NCI-H2196 treated with DMSO at 0.1 percent for 48 hours (cell line): ENCODE data around the gene ADGRF1.
"Not testable (repeated sequence)": the region's sequence is repeated elsewhere in the genome, so short reads cannot be mapped to it uniquely, and the experiment has no call there.

Experiments used
- DNase-seq: peaks from one replicate; lab custom pipeline; 2025; ENCODE audit not compliant: unreplicated experiment; lab: John Stamatoyannopoulos, UW

ADGRF1 gene

DNA sequence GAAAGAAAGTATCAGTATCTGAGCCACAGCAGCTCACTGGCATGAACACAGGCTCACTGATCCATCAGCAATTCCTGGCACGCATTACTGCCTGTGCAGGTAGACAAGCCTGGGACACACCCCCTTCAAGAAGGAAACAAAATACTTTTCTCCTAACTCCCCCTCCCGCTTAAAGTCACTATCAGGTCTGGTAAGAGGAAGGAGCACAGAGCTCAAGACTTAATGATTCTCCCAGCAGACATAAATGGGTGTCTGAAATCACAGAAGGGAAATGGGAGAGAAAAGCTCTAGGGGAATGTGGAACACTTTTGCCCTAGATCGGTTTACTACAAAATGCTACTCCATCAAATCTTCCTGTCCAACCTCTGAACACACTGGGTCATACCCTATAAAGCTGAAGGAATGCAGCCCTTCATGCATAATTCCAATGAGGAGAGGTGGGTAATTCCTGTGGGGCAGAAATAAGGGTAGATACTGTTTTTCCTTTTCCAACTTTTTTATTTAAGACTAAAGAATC lies at the start of gene ADGRF1:
Gene ADGRF1, minus strand, starts transcription at position 58 of the 517 bp plus-strand sequence. CDS start 13,271 bp downstream, outside the sequence.
- no peak for DNase-seq

DNA sequence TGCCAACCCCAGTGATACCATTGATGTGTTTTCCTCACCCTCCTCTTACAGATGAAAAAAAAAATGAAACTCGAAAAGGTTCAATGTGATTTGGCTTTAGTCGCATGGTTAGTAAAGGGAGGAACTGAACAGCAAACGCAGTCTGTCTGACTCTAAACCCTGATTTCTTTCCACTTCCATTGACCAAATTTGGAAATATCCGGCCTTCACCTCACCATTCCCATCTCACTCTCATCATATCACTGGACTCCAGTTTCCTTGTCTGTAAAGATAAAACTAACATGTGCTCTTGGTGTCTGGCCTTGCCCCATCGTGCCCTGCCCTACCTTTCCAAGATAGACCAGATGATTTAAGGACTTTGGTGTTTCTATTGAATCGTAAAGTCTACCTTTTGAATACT lies 48.7 kb upstream of the ADGRF1 start:
- DNase-seq = no peak

DNA sequence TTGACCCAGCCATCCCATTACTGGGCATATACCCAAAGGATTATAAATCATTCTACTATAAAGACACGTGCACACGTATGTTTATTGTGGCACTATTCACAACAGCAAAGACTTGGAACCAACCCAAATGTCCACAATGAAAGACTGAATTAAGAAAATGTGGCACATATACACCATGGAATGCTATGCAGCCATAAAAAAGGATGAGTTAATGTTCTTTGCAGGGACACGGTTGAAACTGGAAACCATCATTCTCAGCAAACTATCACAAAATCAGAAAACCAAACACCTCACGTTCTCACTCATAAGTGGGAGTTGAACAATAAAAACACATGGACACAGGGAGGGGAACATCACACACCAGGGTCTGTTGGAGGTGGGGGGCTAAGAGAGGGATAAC lies 47.3 kb upstream of the ADGRF1 start:
- not testable (repeated sequence) for DNase-seq

DNA sequence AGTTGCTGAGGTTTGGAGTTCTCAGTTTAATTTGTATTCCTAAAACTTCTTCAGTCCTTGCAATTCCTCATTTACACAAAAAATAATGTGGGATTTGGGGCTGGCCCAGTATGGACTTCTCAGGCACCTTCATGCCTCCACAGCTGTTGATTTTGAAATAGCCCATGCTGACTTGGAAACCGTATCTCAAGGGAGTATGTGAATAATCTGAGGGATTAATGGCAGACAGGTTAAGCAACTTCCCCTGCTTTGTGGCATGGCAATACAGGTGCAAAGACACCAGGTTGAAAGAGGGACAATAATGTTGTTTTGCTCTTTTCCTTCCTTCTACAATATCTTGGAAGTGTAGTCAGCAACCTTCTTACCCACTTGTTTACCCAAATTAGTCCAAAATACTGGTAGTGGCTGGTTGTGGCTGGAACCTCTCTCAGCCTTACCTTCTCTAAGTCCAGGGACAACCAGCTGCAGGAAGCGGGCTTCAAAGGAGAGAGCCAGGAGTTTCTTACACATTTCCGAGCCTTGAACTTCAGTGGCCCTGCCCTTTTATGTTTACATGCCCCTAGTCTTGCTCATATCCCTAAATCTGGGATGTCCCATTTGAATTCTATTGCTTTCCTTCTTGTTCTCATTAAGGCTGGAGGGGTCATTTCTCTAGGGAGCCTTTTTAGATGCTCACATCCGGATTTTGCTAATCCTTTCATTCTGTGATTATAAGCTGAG lies 44.1 kb upstream of the ADGRF1 start:
- no peak for DNase-seq

DNA sequence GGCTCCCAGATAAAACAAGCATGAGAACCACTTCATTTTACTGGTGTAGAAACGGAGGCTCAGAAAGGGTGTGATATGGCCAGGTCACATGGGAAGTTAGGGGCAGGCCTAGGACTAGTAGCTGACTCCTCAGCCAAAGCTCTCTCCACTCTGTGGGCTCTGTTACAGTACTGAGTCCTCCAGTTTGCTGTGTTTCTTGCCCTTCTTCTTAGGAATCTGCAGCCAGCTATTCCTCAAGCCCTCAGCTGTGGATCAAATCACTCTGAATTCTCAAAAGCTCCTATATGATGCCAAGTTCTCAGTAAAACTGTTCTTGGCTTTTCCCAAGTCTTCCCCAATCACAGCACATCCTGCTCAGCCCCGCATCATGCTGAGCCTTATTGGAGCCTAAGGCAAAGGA lies 42.5 kb upstream of the ADGRF1 start:
- DNase-seq = no peak

DNA sequence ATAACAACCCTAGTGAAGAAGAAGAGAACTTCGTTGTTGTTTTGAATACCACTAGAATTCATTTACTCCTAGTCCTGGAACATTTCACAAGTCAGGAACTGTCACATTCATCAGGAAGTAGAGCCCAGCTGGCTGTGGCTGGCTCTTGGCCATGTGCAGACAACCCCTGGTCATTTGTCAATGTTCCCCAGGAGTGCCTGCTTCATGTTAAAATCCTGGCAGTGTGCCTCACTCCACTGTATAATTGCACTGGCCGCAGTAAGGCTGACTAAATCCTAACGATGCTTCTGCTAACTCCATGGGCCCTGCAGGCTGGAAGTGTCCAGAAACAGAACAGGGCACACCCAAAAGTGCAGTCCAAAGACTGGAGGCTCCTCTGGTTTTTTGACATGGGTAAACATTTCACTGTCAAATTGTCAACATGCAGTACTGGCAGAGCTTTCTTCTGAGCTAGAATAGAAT lies 41.5 kb upstream of the ADGRF1 start:
- DNase-seq = peak; percentile 41

DNA sequence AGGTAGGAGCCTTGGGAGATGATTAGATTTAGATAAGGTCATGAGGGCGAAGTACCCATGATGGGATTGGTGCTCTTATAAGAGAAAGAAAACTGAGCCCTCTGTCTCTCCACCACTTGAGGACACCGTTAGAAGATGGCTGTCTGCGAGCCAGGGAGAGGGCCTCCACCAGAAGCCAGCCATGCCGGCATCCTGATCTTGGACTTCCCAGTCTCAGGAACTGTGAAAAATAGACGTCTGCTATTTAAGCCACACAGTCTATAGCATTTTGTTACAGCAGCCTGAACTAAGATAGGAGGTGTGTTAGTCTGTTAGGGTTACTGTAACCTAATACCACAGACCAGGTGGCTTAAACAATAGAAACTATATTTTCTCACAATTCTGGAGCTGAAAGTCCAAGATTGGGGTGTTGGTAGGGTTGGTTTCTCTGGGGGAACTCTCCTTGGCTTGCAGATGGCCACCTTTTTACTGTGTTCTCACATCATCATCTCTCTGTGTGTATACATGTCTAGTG lies 38.0 kb upstream of the ADGRF1 start:
- DNase-seq = no peak

DNA sequence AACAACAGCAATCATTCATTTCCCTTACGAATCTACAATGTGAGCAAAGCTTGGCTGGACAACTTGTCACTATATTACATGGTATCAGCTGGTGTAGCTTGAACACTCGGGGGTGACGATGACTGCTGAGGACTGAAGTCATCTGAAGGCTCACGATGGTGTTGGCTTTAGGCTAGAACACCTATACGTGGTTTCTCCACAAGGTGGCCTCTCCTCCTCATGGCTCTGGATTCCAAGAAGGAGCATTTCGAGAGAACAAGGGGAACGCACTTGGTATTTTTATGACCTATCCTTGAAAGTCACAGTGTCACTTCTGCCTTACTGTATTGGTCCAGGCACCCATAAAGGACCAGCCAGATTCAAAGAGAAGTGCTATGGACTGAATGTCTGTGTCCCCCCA lies 37.5 kb upstream of the ADGRF1 start:
- no peak for DNase-seq

DNA sequence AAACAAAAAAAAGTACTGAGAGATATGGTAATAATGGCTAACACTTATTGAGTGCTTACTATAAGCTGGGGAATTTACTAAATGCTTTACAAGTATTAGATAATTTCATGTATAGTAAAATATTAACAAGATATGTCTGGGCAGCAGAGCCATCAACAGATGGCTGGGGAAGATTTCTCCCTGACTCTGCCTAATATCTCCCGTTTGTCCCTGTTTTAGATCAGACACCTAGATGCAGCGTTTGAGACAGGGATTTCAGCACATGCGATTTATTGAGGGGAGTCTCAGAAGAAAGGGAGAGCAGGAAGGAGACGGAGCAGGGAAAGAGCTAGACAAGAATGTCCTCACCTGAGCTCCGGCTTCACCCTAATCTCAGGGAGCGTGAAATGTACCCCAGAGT lies 36.9 kb upstream of the ADGRF1 start:
- DNase-seq = no peak

DNA sequence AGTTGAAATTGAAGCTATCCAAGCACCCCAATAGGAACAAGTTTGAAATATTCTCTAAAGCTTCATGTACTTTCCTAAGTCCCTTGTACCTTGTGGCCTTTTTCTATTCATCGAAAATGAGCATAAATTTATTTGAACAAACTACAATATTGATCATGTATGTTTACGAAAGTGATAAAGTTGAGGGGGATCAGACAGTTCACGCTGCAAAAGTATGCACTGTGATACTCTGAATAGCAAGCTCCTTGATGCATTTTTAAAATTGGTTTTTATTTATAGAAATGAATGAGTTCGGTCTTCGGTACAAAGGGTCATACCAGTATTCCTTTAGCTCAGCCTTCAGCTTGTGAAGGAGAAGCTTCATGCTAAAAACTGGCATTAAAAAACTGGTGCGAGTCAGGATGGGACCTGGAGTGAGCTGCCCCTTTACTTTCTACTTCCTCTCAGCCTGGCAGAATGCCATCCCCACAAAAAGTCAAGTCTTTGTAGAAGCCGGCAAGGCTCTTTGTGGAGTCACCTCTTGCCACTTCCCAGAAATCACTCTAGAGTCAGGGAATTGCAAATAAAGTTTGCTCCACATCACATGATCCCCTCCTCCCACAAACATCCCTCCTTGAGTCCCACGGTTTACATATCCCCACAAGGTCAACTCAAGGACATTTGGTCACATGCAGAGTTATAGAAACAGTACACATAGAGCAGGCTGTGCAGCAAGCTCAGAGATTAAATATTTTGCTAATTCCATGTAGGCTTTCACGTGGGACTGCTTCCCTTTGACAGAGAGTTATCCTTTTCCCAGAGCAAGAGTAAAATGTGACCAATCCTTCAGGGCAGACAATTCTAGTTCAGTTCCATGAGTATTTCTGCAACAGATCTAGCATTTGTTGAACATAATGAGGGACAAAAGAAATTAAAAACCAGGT lies 34.6 kb upstream of the ADGRF1 start:
- no peak for DNase-seq

DNA sequence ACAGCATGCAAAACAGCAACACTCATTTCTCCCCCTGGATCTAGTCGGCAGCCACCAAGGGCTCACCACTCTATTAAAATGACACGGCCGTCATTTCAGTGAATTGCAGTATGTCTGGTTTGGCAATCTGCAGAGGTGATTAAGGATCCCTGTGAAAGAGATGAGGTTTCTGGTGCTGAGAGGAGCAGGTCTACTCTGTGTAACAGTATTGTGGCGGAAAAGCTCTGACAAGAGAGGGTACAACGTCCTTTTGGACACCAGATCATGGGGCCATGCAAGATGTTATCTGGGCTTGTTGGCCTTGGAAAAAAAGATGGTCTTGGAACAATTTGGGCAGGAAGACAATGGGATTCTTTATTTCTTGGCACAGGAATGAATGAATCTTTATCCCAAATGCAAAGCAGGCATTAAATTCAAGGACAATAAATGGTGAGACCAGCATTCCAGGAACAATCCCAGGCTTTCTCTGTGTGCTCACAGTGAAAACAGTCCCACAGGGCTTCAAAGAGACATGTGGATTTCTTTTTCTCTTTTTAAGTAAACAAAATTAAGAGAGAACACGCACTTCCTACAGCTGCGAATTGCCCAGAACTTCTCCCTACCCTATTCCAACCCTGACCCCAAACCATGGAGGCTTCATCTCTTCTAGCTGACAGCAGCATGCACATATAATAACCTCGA lies 33.7 kb upstream of the ADGRF1 start:
- no peak for DNase-seq

DNA sequence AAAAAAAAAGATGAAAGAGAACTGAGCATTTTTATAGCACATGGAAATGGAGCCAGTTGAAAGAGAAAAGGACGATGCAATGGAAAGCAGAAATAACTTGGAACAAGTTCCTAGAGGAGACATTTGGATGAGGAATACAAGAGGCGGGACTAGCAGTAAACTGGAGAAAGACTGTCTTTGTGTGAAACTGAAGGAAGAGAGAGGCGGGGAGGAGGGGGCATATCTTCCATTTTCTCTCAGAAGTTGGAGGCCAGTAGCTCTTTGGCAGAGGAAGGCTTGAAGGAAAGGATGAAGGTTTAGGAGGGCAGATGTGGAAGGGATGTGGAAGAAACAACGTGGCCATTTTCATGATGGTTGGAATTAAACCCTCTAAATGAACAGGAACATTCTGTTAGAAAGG lies 33.0 kb upstream of the ADGRF1 start:
- DNase-seq = no peak

DNA sequence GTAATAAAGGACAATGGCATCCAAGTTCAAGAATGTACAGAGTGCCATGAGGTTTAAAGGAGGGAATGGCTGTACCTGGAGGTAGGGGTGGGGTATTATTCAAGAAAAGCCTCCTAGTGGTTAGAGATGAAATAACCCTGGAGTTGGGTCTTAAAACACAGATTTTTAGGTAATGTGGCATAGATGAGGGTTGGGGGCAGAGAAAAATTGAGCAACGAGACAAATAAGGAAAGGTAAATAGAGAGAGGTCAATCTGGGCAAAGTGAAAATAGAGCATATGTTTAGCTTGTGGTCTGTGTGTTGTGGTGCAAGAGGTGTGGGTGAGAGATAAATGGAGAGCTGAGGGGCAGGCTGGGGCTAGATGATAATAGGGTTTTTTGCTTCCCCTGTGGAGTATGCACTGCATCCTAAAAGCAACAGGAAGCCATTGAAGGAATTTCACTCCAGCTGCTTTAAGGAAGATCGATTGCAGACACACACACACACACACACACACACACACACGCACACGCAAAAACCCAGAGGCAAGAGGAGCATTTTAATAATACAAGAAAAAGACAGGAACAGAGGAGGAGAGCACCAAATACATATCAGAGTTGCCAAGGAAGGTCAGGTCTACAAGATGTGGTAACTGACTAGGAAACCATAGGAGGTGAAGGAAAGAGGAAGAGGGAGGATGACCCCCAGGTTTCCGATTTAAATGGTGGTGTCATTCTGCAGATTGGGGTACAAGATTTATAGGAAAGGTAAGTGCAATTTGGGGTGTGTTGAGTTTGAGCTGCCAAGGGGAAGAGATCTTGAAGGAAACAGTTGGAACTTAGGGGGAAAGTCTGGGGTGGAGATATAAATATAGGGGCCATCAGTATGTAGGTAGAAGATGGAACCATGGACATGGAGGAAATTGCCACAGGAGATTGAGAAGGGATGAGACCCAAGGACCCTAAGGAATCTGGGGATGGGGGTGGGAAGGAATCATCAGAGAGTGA lies 31.3 kb upstream of the ADGRF1 start:
- DNase-seq = no peak

DNA sequence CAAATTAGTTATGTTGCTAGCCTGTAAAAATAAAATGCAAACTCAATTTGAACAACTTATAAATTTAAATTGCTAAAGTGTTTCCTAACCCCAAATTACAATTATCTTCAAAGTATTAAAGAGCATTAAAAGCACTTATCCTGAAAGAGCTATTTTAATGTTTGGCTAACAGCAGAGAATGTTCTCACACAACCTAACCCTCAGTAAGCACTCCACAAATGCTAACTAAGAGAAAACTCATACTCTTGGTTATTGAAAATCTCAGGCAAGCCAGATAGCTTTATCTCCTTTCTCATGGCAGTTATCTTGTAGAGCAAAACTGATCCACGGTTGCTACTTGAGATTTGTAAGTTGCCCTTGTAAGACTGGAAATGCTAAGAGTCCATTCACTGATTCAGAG lies 30.5 kb upstream of the ADGRF1 start:
- no peak for DNase-seq

DNA sequence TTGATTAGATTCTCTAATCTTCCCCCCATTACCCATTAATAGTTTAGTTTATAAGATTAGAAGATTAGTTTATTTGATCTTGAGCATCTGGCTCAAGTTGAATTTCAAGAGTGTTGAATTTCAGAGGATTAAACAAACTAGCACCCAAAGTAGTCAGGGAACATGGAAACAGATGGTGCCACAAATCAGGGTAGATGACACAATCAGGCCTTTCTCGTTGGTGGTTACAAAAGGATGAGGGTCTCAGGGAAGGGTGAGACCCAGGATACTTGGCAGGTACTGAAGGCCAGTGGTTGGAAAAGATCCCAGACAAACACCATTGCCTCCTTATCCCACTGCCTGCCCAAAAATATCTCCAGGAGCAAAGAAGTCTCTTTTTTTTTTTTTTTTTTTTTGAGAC lies 29.5 kb upstream of the ADGRF1 start:
- no peak for DNase-seq

DNA sequence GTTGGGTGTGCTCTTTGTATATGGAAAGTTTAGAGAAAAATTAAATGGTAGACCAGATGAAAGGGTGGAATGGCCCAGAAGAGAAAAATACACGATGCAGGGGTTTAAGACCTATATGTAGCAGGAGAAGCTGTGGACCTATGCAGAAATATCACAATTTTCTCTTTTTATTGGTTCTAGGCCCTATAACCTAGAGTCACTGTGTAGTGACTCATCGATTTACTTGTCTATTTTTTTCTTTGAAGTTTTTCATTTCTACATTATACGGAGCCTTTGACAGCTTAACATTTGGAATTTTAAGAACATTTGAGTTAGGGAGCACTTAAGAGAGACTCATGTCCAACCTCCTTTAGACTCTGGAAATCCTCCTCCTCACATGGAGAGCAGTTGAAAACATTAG lies 28.3 kb upstream of the ADGRF1 start:
- no peak for DNase-seq

DNA sequence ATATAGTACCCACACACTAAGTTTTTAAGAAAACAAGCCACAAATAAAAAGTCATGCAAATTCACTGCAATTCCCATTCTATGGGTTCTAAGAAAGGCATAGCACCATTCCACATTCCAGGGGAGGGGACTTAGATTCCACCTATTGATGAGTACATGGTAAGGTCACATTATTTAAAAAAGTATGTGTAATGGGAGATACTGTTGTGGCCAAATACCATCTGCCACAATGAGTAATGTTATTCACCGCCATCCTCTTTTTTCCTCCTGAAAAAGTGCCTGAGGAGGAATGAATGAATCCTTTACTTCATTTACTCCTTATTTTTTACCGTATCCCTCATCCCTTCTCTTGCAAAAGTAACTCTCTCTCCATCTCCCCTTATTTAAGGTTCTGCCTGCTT lies 27.0 kb upstream of the ADGRF1 start:
- no peak for DNase-seq

DNA sequence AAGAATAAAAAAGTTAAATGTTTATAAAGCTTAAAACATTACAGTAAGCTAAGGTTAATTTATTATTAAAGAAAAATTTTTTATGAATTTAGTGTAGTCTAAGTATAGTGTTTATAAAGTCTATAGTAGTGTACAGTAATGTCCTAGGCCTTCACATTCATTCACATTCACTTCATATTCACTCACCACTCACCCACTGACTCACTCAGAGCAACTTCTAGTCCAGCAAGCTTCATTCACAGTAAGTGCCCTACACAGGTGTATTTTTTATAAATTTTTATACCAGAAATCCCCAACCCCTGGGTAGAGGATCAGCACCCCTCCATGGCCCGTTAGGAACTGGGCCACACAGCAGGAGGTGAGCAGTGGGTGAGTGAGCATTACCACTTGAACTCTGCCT lies 24.3 kb upstream of the ADGRF1 start:
- DNase-seq = no peak

DNA sequence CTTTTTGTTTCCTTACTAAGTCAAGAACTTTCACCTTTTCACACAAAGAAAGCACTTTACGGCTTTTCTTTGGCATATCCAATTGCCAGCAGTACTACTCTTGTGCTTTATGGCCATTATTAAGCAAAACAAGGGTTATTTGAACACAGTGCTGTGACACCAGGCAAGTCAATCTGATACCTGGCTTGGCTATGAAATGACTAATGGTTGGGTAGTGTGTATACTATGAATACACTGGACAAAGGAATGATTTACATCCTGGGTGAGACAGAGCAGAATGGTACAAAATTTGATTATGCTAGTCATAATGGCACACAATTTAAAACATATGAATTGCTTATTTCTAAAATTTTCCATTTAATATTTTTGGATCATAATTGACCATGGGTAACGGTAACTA lies 22.1 kb upstream of the ADGRF1 start:
- no peak for DNase-seq

DNA sequence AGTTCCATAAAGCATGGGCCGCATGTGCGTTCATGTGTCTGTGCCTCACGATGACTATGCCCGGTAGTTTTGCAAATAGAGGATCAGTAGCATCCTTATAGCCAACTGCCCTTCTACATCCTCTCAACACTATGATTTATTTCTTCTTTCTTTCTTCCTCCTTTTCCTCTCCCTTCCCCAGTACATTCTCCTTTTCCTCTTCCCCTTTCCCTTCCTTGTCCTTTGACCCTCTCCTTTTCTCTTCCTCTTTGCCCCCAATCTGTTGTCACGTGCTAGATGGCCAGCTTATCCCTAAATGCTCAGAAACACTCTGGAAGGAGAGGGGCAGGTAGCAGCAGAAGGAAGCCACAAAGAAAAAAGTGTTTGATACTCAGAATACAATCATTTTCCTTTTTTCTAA lies 20.2 kb upstream of the ADGRF1 start:
- DNase-seq = no peak
